ENCODE results near the gene ITLN1. TPM values are rescaled to one million over a fixed set of nuclear protein-coding genes. Genes with fewer than 3 reads are reported as not detected.

Gene ITLN1
- total RNA-seq, 2 experiments from 2014 or later = not detected

DNA sequence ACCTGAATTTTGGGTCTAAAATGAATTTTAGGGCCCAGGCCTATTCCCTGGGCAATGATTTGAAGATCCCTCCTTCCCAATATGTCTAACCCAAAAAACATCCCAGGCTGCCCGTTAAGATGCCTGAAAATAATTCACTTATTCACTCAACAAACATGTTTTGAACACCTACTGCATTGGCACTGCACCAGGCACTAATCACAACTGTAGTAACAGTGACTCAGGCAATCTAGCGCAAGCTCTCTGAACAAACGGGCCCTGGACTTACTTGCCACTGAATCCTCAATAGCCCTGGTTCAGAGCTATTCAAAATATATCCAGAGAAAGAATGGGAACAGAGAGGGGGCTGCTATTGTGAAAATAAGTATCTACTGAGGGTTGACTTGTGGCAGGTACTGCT, 26.5 kb downstream of the ITLN1 start:
- TF ChIP-seq CTCF (IDR thresholded peaks at IDR 0.05) = no peak
- peaks cover 29% of the 10 kb centered on the region for H3K4me1 ChIP-seq (ENCODE audit: insufficient read depth, low read length)
- CTCF ChIA-PET = interaction anchor here (1.0 kb wide), 1 partner anchor 23 kb away, joined by 3 read pairs; no protein-coding TSS in a partner anchor
- H3K9me3 Mint-ChIP-seq = no peaks in the 10 kb centered on the region
- no peak overlapping the region for H3K27ac Mint-ChIP-seq
- no peaks in the 10 kb centered on the region for H3K27me3 ChIP-seq (ENCODE audit: control insufficient read depth in 1 of 2, insufficient read depth in 2 of 2, low read length in 2 of 2)
- intact Hi-C loops (cut with DNase I, micrococcal nuclease) = no loop called here
- DNase-seq = no peak
- H3K4me3 ChIP-seq (ENCODE audit: low read length) = no peak overlapping the region
- H3K4me1 Mint-ChIP-seq (ENCODE audit: low read depth) = peaks cover 16% of the 10 kb centered on the region
- H3K9me3 ChIP-seq (ENCODE audit: control insufficient read depth in 1 of 2, insufficient read depth in 1 of 2, low read length in 2 of 2) = no peaks in the 10 kb centered on the region
- no peaks in the 10 kb centered on the region for H3K36me3 ChIP-seq (ENCODE audit: insufficient read depth, low read length)
- no peak for ATAC-seq (ENCODE audit: poor library complexity)
- H3K36me3 Mint-ChIP-seq (ENCODE audit: low read depth) = no peaks in the 10 kb centered on the region
- H3K27ac ChIP-seq (ENCODE audit: low read depth in 1 of 2, low read length in 2 of 2) = no peak overlapping the region
- POLR2A ChIA-PET = interaction anchor here (0.6 to 0.7 kb wide), 2 partner anchors 12 to 46 kb away, joined by 3 read pairs; no protein-coding TSS in a partner anchor
- no peaks in the 10 kb centered on the region for H3K27me3 Mint-ChIP-seq
- H3K4me3 Mint-ChIP-seq = no peak overlapping the region

DNA sequence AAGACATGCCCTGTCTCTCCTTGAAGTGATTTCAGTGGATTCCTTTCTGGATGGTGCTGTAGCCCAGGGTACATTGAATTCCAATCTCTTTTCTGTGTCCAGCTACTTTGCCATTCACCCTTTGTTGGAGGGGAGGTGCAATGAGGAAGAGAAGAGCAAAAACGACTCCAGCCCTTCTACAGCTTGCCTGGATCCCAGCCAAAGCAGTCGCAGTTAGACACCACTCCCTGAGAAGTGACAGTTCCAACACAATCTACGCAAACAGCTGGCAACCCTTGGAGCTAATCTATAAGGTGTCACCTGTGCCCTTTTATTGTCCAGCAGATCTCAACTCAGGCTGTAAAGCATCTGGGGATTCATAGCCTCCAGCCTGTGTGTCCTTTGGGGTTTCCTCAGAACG, 26.9 kb downstream of the ITLN1 start:
- H3K4me3 Mint-ChIP-seq = no peak overlapping the region
- no peaks in the 10 kb centered on the region for H3K9me3 ChIP-seq (ENCODE audit: control insufficient read depth in 1 of 2, insufficient read depth in 1 of 2, low read length in 2 of 2)
- no peak for TF ChIP-seq CTCF (IDR thresholded peaks at IDR 0.05)
- no peaks in the 10 kb centered on the region for H3K36me3 ChIP-seq (ENCODE audit: insufficient read depth, low read length)
- peaks cover 15% of the 10 kb centered on the region for H3K4me1 Mint-ChIP-seq (ENCODE audit: low read depth)
- H3K27ac ChIP-seq (ENCODE audit: low read depth in 1 of 2, low read length in 2 of 2) = no peak overlapping the region
- H3K36me3 Mint-ChIP-seq (ENCODE audit: low read depth) = no peaks in the 10 kb centered on the region
- ChIA-PET CTCF (interaction anchor here (1.0 to 1.3 kb wide), 2 partner anchors 23 to 93 kb away, joined by 3 read pairs; no protein-coding TSS in a partner anchor), POLR2A (interaction anchor here (0.6 to 0.7 kb wide), 2 partner anchors 11 to 47 kb away, joined by 3 read pairs; no protein-coding TSS in a partner anchor)
- H3K27me3 ChIP-seq (ENCODE audit: control insufficient read depth in 1 of 2, insufficient read depth in 2 of 2, low read length in 2 of 2) = no peaks in the 10 kb centered on the region
- H3K27me3 Mint-ChIP-seq = no peaks in the 10 kb centered on the region
- no peak overlapping the region for H3K27ac Mint-ChIP-seq
- DNase-seq (no peak), ATAC-seq (ENCODE audit: poor library complexity) (no peak)
- H3K4me1 ChIP-seq (ENCODE audit: insufficient read depth, low read length) = peaks cover 27% of the 10 kb centered on the region
- H3K9me3 Mint-ChIP-seq = no peaks in the 10 kb centered on the region
- H3K4me3 ChIP-seq (ENCODE audit: low read length) = no peak overlapping the region
- intact Hi-C loops (cut with DNase I, micrococcal nuclease) = no loop called here

- Histone ChIP-seq H3K9me3 (ENCODE audit: control insufficient read depth in 1 of 2, insufficient read depth in 1 of 2, low read length in 2 of 2) (no peaks in the 10 kb centered on the region), H3K4me1 (ENCODE audit: insufficient read depth, low read length) (peaks cover 13% of the 10 kb centered on the region), H3K36me3 (ENCODE audit: insufficient read depth, low read length) (no peaks in the 10 kb centered on the region), H3K27me3 (ENCODE audit: control insufficient read depth in 1 of 2, insufficient read depth in 2 of 2, low read length in 2 of 2) (no peaks in the 10 kb centered on the region), H3K4me3 (ENCODE audit: low read length) (no peak overlapping the region), H3K27ac (ENCODE audit: low read depth in 1 of 2, low read length in 2 of 2) (no peak overlapping the region)
- TF ChIP-seq CTCF (IDR thresholded peaks at IDR 0.05) = no peak
- no peak for ATAC-seq (ENCODE audit: poor library complexity)
- Mint-ChIP-seq H3K36me3 (ENCODE audit: low read depth) (no peaks in the 10 kb centered on the region), H3K4me3 (no peak overlapping the region), H3K4me1 (ENCODE audit: low read depth) (peaks cover 3% of the 10 kb centered on the region), H3K27me3 (no peaks in the 10 kb centered on the region), H3K27ac (no peak overlapping the region), H3K9me3 (no peaks in the 10 kb centered on the region)
- intact Hi-C loops (cut with DNase I, micrococcal nuclease) = no loop called here
- peak in 2 of 14 experiments; percentile 21 to 67 for DNase-seq
- CTCF ChIA-PET = interaction anchor here (1.2 kb wide), 2 partner anchors 12 to 96 kb away, joined by 3 read pairs; no protein-coding TSS in a partner anchor
- POLR2A ChIA-PET = interaction anchor here (1.1 to 2.5 kb wide), 2 partner anchors 12 to 18 kb away, joined by 4 to 13 read pairs; no protein-coding TSS in a partner anchor
Measured at GRCh38 chr1:160855181-160855981, 29.6 kb downstream of the ITLN1 start.

All from CD4-positive, alpha-beta T cell (primary cell).